Fibroblast of skin of left biceps (primary cell): Measurements from ENCODE around the gene LRRC63.
"Not testable (repeated sequence)": the region's sequence is repeated elsewhere in the genome, so short reads cannot be mapped to it uniquely, and the experiment has no call there.

ENCODE experiments used
- DNase-seq, 2 experiments: peaks; one replicate each; pipeline ENCODE4 v3.0.0-alpha.2; 2013; ENCODE audit warnings: low read depth in 2 of 2

LRRC63 gene

GRCh38 chr13:46211483-46212351 is at the start of gene LRRC63:
Gene LRRC63 (plus strand): TSS chr13:46211928. CDS start chr13:46213035, 1,107 bp downstream.
- no peak for DNase-seq

GRCh38 chr13:46162741-46163140 is 49.0 kb upstream of the LRRC63 start:
- DNase-seq = not testable (repeated sequence)

DNA sequence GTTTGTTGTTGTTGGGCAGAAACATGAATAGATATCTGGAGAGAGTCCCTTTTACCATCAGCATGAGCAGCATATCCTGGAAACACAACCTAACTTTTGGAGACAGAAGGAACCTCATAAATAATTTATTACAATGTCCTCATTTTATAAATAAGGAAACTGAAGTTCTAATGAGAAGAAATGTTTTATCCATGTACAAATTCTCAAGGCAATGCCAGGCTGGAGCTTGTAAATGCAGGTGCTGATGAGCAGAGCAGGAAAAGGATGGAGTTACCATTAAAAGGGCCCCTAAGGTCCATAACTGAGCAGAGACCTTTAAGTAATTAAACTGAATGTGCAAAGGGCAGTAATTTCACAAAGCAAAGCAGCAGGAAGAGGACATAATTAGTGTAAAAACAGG is 47.1 kb upstream of the LRRC63 start:
- no peak for DNase-seq

DNA sequence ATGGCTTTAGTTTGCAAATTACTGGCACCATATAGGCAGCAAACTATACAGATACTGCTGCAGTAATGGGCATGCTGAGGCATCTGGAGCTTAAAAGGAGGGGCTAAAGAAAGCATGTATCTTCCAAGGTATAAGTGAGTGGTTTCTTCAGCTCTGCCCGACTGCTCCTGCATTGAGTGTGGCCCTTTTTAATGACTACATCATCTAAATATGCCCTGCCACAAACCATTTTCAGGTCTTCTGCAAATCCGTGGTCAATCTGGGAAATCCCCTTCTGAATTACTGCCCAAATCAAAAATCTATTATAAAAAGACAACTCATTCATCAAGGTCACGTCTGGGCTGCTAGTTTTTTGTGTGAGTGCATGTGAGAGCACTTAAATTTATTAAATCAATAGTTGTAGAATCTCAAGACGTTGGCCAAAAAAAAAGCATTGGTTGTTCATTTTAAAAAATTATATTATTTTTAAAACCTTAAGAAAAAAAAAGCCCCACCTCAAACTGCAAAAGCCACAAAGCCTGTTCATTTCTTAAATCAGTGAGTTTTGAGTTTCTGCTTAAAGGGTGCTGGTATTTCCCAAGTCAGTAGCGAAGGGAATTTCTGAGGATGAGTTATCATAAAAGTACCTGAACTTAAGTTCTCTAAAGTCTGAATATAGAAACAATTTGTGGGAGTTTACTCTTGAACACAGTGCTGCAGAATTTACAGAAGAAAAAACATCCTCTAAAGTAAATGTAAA is 46.1 kb upstream of the LRRC63 start:
- DNase-seq = no peak

- DNase-seq = no peak
These were observed 45.5 kb upstream of the LRRC63 start for GRCh38 chr13:46166224-46166584.

DNA sequence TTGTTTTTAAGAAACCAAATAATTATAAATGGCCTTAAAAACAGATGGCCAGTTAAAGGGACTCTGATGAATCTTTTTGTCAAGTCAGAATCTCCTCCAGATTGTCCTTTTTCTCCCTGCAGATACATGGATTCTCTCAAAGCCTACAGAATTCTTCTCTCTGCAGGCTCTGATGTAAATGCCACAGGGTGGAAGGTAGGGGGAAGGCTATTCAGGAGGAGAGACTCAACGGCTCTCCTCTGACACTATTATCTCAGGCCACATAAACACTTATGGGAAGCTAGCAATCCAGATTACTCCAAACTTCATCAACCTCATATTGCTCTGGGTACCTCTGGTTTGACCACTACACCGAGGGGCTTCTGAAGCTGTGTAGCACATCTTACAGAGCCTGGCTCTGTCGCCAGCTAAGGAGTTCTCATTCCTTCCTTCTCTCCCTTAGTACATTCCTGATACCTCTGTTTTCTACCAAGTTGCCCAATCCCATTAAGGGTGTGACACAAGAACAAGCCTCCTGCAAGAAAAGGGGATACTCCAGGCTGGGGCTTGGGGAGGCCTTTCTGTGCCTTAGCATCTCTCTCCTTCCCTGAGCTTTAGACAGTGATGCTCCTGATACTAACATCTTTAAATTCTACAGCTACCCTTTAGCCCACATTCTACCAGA is 44.6 kb upstream of the LRRC63 start:
- DNase-seq = no peak

DNA sequence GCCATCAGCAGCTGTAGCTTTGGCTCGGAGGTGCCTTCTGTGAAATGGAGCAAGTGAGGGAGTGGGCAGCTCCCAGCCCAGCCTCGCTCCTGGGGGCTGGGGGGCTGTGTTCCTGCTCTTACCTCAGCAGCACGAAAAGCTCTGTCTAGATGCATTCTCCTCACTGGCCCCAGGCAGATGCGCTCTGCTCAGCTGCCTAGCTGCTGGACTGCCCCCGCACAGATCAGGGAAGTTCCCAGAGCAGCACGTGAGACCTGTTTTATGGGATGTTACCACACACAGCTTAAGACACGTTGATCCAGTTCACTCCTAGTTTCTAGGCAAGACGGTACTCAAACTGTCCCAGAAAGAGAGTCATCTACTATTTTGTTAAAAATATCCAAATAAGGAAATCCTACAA is 43.4 kb upstream of the LRRC63 start:
- no peak for DNase-seq

DNA sequence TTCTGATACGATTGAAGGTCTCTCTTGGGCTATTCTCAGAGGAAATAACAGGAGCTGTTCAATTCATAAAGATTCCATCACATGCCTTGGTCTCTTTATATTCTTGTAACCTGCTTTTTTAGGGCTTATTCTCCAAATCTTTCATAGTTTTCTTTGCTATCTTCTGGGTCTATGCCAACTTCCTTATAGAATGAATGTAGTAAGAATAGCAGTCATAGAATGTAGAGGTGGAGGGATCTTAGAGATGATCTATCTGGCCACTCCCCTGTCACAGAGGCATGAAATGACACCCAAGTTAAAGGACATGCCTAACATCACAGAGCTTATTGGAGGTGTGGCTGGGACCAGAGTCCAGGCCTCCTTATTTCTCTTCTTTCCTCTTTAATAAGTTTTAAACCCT is 42.9 kb upstream of the LRRC63 start:
- no peak for DNase-seq

DNA sequence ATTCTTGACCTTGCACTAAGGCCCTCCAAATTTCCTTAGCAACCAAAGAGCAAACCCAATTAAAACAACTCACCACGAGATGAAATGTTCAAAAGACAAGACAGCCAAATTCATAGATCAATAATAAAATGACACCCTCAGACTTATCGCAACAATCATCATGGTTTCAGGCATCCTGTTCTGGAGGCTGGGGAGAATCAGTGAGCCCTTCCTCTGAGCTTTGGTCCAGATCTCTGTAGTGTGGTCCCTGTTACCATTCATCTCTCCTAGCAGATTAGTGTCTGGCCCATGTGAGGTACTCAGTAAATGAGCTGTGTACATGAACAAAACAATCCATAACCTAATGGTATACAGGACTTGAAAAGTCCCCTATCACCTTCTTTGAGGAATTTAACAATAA is 42.0 kb upstream of the LRRC63 start:
- no peak for DNase-seq

- no peak for DNase-seq
These were observed 41.5 kb upstream of the LRRC63 start for GRCh38 chr13:46170268-46170667.

DNA sequence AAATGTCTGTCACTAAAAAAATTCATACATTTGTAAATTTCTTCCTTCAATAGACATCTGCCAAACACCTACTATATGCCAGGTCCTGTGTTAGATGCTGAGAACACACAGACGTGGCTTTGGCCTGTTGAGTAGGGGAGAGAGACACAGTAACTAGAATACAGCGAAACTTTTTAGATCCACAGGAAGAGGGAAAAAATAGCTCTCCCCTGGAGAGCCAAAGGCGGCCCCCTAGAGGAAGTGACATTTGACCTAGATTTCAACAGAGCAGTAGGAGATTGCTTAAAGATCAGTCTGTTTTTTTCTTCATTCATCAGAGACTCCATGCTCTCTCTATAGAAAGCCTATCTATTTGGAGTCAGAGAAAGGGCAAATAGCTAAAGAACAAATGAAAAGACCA is 41.0 kb upstream of the LRRC63 start:
- DNase-seq = no peak

- no peak for DNase-seq
These were observed 40.5 kb upstream of the LRRC63 start for GRCh38 chr13:46171217-46171616.

- DNase-seq = no peak
These were observed 40.0 kb upstream of the LRRC63 start for GRCh38 chr13:46171739-46172138.

DNA sequence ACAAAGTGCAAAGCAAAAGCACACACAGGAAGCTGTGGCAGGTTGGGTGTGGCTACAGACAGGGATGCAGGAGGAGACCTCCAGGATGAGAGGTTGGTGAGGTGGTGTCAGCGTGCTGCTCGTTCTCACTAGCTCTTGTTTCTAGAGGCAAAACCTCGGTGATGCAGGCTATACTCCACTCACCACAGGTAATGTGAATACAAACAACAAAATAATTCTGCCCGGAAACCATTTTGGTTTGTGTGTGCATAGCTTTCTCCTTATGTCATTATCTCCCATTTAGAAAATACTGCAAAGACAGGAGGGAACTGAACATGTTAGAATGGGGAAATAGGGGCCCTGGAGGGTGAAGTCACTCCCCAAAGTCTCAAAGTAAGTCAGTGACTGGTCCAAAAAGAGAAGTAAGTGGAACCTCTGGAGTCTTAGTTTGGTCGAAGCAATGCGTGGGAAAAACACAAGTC is 39.2 kb upstream of the LRRC63 start:
- DNase-seq = no peak

DNA sequence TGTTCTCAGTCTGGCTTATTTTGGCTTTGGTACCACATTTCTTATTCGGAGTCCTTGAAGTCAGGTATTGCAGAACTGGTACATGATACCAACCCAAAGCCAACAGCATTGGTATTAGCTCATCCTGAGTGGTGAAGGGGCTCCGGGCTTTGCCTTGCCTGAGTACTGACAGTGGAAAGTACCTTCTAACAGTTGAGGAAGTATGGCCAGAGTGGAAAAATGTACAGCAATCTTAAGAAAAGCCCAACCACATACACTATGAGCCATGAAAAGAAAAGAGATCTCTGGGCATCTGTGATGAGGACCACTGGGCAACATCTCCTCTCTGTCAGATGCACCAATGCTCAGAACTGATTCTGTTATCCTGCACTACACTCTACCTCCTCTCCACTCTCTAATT is 38.1 kb upstream of the LRRC63 start:
- no peak for DNase-seq

- DNase-seq = no peak
These were observed 35.0 kb upstream of the LRRC63 start for GRCh38 chr13:46176756-46177155.

DNA sequence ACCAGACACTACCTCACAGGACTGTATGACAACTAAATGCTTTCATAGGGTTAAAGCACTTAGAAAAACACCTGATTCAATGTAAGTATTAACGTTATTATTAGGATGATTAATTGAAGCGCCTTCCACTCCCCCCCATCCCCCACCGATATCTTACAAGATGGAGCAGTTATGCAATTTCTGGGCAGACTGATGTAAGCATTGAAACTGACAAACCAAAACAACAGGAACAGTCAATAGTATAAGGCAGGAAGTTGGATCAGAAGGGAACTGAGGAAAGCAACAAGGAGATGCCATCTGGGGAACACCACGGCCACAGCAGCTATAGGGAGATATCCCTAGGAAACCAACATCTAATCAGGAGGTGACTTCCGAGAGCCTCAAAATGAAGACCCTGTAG is 33.6 kb upstream of the LRRC63 start:
- no peak for DNase-seq

GRCh38 chr13:46178821-46179220 is 32.9 kb upstream of the LRRC63 start:
- DNase-seq = no peak

DNA sequence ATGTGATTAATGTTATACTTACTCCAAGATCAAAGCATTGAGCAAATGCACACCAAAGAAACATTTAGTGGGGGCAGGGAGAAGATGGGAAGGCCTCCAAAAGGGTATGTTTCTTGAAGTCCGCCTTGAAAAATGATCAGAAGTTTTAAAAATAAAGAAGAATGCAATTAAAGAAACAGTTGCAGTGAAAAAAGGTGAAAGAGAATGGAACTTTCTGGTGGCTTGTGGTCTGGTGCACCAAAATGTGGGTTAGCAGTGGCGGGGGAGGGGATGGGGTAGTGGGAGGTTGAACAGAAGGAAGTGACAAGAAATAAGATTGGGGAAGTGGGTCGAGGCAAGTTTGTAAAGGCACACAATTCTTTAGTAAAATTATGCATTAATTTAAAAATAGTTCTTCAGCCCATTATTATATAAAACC is 32.2 kb upstream of the LRRC63 start:
- no peak for DNase-seq

DNA sequence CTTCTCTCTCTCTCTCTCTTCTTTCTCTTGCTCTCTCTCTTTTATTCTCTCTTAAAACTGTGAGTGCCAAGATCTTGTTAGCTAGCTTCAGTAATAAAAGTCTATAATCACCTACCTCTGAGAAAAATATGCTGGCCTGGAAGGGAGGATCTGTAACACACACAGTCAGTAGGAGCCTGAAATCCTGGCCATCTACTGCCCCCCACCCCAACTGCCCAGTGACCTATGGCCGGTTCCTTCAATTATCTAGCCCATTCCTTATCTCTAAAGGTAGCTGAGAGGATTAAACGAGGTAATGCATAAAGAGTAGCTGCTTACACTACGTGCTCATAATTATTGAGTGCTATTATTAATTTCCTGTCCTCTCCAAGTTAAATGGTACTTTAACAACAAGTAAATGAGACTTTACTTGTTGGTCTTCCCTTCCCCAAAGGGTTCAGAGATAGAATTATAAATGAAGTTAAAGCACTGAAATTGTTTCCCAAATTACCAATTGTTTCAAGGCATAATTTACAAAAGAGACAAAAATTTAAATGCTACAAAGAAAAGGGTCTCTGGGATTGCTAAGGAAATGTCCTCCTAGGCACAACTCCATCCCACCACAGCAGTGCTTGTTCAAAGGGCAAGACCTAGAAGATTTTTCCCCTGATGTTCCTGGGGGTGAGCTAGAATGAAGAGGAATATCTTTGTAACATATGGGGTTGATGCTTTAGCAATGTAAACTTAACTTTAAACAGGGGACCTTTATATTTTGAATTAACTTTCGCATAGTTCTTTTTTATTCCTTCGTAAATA is 31.6 kb upstream of the LRRC63 start:
- DNase-seq = no peak

- DNase-seq = no peak
These were observed 30.3 kb upstream of the LRRC63 start for GRCh38 chr13:46181377-46181839.
